ENCODE measurements around the gene KCNQ1. TPM values are rescaled to one million over a fixed set of nuclear protein-coding genes. Genes with fewer than 3 reads are reported as not detected.

The KCNQ1 gene
- polyA plus RNA-seq, 1 of the 3 experiments (the other 2 are of a cell fraction), result 0.05 TPM

DNA sequence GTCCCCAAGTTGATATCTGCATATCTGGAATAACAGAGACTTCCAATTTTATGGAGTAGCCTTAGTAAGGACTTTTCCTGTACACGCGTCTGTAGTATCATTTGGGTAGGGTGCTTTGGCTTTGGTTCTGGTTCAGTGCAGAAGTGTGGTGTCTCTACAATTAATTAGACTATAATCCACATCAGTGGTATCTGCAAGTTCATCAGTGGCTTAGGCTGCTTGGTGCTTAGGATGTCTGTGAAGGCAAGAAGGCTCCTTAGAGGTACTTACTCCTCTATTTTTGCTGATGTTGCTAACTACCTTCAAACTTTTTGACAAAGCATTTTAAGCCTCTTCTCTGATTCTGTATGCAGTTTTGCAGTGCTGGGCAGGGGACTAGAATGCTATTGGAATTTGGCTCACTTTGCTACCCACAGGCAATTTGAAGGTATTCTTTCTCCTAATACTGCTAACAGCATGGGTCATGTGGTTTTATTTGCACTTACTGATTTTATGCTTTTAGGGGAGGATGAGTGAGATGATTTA is 205.6 kb downstream of the KCNQ1 start:
- TF ChIP-seq NRF1 (IDR thresholded peaks at IDR 0.05; ENCODE audit: low read depth, low read length) (no peak), SMC3 (IDR thresholded peaks at IDR 0.05; ENCODE audit: low read depth, low read length) (no peak), RCOR1 (IDR thresholded peaks at IDR 0.05; ENCODE audit: low read length) (no peak), TCF12 (IDR thresholded peaks at IDR 0.05) (no peak), SIN3A (IDR thresholded peaks at IDR 0.05; ENCODE audit: borderline replicate concordance, low read depth, low read length) (no peak), GATA2 (CRISPR knock-in tag; IDR thresholded peaks at IDR 0.05) (no peak), REST (IDR thresholded peaks at IDR 0.05; ENCODE audit: low read depth, low read length) (no peak), RFX5 (IDR thresholded peaks at IDR 0.05; ENCODE audit: low read length) (no peak), CHD2 (IDR thresholded peaks at IDR 0.05; ENCODE audit: low read length, partially characterized antibody) (no peak), FOXJ3 (CRISPR knock-in tag; IDR thresholded peaks at IDR 0.05) (no peak), MXI1 (IDR thresholded peaks at IDR 0.05; ENCODE audit: low read depth, low read length) (no peak), TAF1 (IDR thresholded peaks at IDR 0.05; ENCODE audit: borderline replicate concordance, low read depth, low read length) (no peak), MEF2A (IDR thresholded peaks at IDR 0.05; ENCODE audit: borderline replicate concordance, low read depth) (no peak), NFIC (IDR thresholded peaks at IDR 0.05; ENCODE audit: borderline replicate concordance) (no peak), FOXM1 (IDR thresholded peaks at IDR 0.05; ENCODE audit: low read depth) (no peak)
- TF ChIP-seq, protein P1, sequence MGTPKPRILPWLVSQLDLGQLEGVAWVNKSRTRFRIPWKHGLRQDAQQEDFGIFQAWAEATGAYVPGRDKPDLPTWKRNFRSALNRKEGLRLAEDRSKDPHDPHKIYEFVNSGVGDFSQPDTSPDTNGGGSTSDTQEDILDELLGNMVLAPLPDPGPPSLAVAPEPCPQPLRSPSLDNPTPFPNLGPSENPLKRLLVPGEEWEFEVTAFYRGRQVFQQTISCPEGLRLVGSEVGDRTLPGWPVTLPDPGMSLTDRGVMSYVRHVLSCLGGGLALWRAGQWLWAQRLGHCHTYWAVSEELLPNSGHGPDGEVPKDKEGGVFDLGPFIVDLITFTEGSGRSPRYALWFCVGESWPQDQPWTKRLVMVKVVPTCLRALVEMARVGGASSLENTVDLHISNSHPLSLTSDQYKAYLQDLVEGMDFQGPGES (IDR thresholded peaks at IDR 0.05; ENCODE audit: low read depth, low read length), result no peak
- TF ChIP-seq, protein P2, sequence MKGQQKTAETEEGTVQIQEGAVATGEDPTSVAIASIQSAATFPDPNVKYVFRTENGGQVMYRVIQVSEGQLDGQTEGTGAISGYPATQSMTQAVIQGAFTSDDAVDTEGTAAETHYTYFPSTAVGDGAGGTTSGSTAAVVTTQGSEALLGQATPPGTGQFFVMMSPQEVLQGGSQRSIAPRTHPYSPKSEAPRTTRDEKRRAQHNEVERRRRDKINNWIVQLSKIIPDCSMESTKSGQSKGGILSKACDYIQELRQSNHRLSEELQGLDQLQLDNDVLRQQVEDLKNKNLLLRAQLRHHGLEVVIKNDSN (IDR thresholded peaks at IDR 0.05; ENCODE audit: borderline replicate concordance, low read depth), result no peak
- Histone ChIP-seq H3K4me2 (no peak overlapping the region), H3K36me3 (replicated peaks in 1 of 2; ENCODE audit: control insufficient read depth in 1 of 2, insufficient read depth in 2 of 2, low read length in 1 of 2) (no peaks in the 10 kb centered on the region), H3K79me2 (ENCODE audit: insufficient read depth) (no peaks in the 10 kb centered on the region), H3K27me3 (ENCODE audit: insufficient read depth) (no peaks in the 10 kb centered on the region), H3K27ac (ENCODE audit: low read depth in 2 of 2, low read length in 1 of 2) (no peak overlapping the region), H3K9ac (no peak overlapping the region), H3K9me2 (no peaks in the 10 kb centered on the region), H3F3A (replicated peaks; ENCODE audit: insufficient read depth) (no peaks in the 10 kb centered on the region), H3K9me3 (peaks cover 26% of the 10 kb centered on the region), H3K4me1 (ENCODE audit: control insufficient read depth in 1 of 2, insufficient read depth in 2 of 2, low read depth in 1 of 2, low read length in 1 of 2) (peaks cover 0 to 29% of the 10 kb centered on the region in 2 experiments; a peak in 1 of 4 replicates), H4K20me1 (ENCODE audit: insufficient read depth) (no peaks in the 10 kb centered on the region), H2AFZ (ENCODE audit: low read depth) (no peak overlapping the region), H3K4me3 (ENCODE audit: low read depth in 2 of 2, low read length in 1 of 2) (no peak overlapping the region)
- DNase-seq, result no peak
- 90% methylated on average over 2 of the region's 2 CpGs for WGBS (ENCODE audit: low lambda C conversion rate)
- ChIA-PET CTCF (interaction anchor here (0.9 to 1.6 kb wide), 2 partner anchors 119 to 235 kb away, joined by 3 to 5 read pairs; partner anchors contain the start of gene CDKN1C), POLR2A (no interaction called here)

Data from SK-N-SH (cell line).